Aorta (tissue), 5 donors: ENCODE measurements around the gene SEL1L3. TPM values are rescaled to one million over a fixed set of nuclear protein-coding genes. Genes with fewer than 3 reads are reported as not detected.
A peak's percentile ranks its signal among the peaks of the same experiment; 100 is the strongest.
"Not testable (repeated sequence)": the region's sequence is repeated elsewhere in the genome, so short reads cannot be mapped to it uniquely, and the experiment has no call there.

Source experiments
- ATAC-seq: fragments of 200-7000 bp; cut with Tn5 transposase; one replicate; pipeline ENCODE4 v1.9.1; 2022; ENCODE audit warnings: moderate library complexity; ENCODE audit not compliant: low FRiP score
- DNase-seq, 2 donors: peaks; one replicate each; pipeline ENCODE4 v3.0.0-alpha.2; 2020
- H3K27ac ChIP-seq, 2 donors: one replicate each; pipeline ENCODE4 v1.5.1; 2013; ENCODE audit warnings: low read length in 2 of 2, mild to moderate bottlenecking in 2 of 2, moderate library complexity in 2 of 2, control low read depth in 1 of 2, inconsistent platforms in 1 of 2, low read depth in 1 of 2
- H3K27me3 ChIP-seq, 2 donors: one replicate each; pipeline ENCODE4 v1.6.1; 2013; ENCODE audit warnings: control low read depth in 1 of 2, low read length in 1 of 2, mild to moderate bottlenecking in 1 of 2, moderate library complexity in 1 of 2; ENCODE audit not compliant: insufficient read depth in 2 of 2, control insufficient read depth in 1 of 2
- H3K36me3 ChIP-seq, 2 donors: one replicate each; pipeline ENCODE4 v1.6.1; 2013; ENCODE audit warnings: control low read depth in 1 of 2, low read length in 1 of 2, mild to moderate bottlenecking in 1 of 2; ENCODE audit not compliant: insufficient read depth in 2 of 2, control insufficient read depth in 1 of 2
- H3K4me1 ChIP-seq, 2 donors: one replicate each; pipeline ENCODE4 v1.6.1; 2013; ENCODE audit warnings: low read length in 2 of 2, control low read depth in 1 of 2, mild to moderate bottlenecking in 1 of 2, moderate library complexity in 1 of 2; ENCODE audit not compliant: insufficient read depth in 2 of 2, control insufficient read depth in 1 of 2
- H3K4me3 ChIP-seq, 2 donors: one replicate each; pipeline ENCODE4 v1.5.1; 2013; ENCODE audit warnings: low read length in 2 of 2, control low read depth in 1 of 2, mild to moderate bottlenecking in 1 of 2
- H3K9me3 ChIP-seq: one replicate; pipeline ENCODE4 v1.6.1; 2013; ENCODE audit warnings: mild to moderate bottlenecking, low read length; ENCODE audit not compliant: control insufficient read depth
- WGBS, 2 donors: extraction: QIAGEN DNeasy Blood & Tissue Kit; methylation state at CpG; one replicate each; pipeline ENCODE4 v1.1.7; 2013; 5-methylcytosine and 5-hydroxymethylcytosine counted together
- intact Hi-C, 2 donors: fragments of 100-400 bp; cut with DNase I; formaldehyde crosslinking; loops; one replicate each; pipeline versions ENCODE4 v1.14.2 to v1.15.0; 2022
- polyA plus RNA-seq, 2 donors: library from polyadenylated mRNA; stranded (reverse); fragments of 200-250 nt; gene quantifications; one replicate each; pipeline ENCODE4 v1.2.3, GENCODE V29; 2013
- total RNA-seq, 2 donors: library from RNA; stranded (reverse); fragmentation: NEBNext Ultra II Directional; extraction: Animal tissue kit (Norgen Biotek cat#: 25700); gene quantifications; one replicate each; pipeline ENCODE4 v1.2.1, GENCODE V29; 2021
- donor health status: healthy with polysubstance abuse.
- donor health status: Bipolar disorder and iron deficiency.
- donor health status: DM: no; HTN: no; CAD: no.
- donor health status: DM: no; HTN: no; CAD: no.
- donor health status: DM: yes; HTN: yes; CAD: no.

The SEL1L3 gene
- total and polyA plus RNA-seq, 4 donors: 1.9 to 25.3 (median 10.9) TPM

- no peak overlapping the region for H3K27ac ChIP-seq
- H3K27me3 ChIP-seq: no peaks in the 10 kb centered on the region
- no peaks in the 10 kb centered on the region for H3K4me1 ChIP-seq
- intact Hi-C loops: no loop called here
- DNase-seq (no peak), ATAC-seq (no peak)
- WGBS, 2 donors: 89 to 90% methylated on average over 13 of the region's 13 CpGs
- H3K4me3 ChIP-seq: no peak overlapping the region
- no peaks in the 10 kb centered on the region for H3K9me3 ChIP-seq
- no peaks in the 10 kb centered on the region for H3K36me3 ChIP-seq
Measured at GRCh38 chr4:25872851-25873631, 10.3 kb upstream of the SEL1L3 start.

GRCh38 chr4:25870081-25870480 lies 7.3 kb upstream of the SEL1L3 start:
- Histone ChIP-seq H3K4me3 (no peak overlapping the region), H3K36me3 (no peaks in the 10 kb centered on the region), H3K9me3 (no peaks in the 10 kb centered on the region), H3K27ac (no peak overlapping the region), H3K4me1 (no peaks in the 10 kb centered on the region), H3K27me3 (no peaks in the 10 kb centered on the region)
- 91 to 97% methylated on average over 2 of the region's 2 CpGs for WGBS, 2 donors
- ATAC-seq: no peak
- no peak for DNase-seq
- intact Hi-C loops: no loop called here

GRCh38 chr4:25867781-25868294 lies 5.0 kb upstream of the SEL1L3 start:
- WGBS, 2 donors: 61 to 66% methylated on average over 6 of the region's 6 CpGs
- no peaks in the 10 kb centered on the region for H3K9me3 ChIP-seq
- H3K27me3 ChIP-seq: no peaks in the 10 kb centered on the region
- DNase-seq (no peak), ATAC-seq (no peak)
- H3K4me1 ChIP-seq: no peaks in the 10 kb centered on the region
- H3K36me3 ChIP-seq: no peaks in the 10 kb centered on the region
- no peak overlapping the region for H3K27ac ChIP-seq
- H3K4me3 ChIP-seq: no peak overlapping the region
- intact Hi-C loops: no loop called here

GRCh38 chr4:25866401-25866800 lies 3.6 kb upstream of the SEL1L3 start:
- DNase-seq, H3K4me1 ChIP-seq, H3K4me3 ChIP-seq, intact Hi-C loops, H3K27ac ChIP-seq, H3K27me3 ChIP-seq, H3K9me3 ChIP-seq, H3K36me3 ChIP-seq, ATAC-seq: not testable (repeated sequence)
- WGBS, 2 donors: 90 to 91% methylated on average over 4 of the region's 4 CpGs

GRCh38 chr4:25865586-25865985 lies 2.8 kb upstream of the SEL1L3 start:
- Histone ChIP-seq H3K4me1 (no peaks in the 10 kb centered on the region), H3K36me3 (no peaks in the 10 kb centered on the region), H3K9me3 (no peaks in the 10 kb centered on the region), H3K27ac (no peak overlapping the region), H3K4me3 (no peak overlapping the region), H3K27me3 (no peaks in the 10 kb centered on the region)
- DNase-seq (no peak), ATAC-seq (no peak)
- 79 to 85% methylated on average over 4 of the region's 4 CpGs for WGBS, 2 donors
- intact Hi-C loops: no loop called here

GRCh38 chr4:25863831-25864418 lies 1.1 kb upstream of the SEL1L3 start:
- intact Hi-C loops: no loop called here
- no peaks in the 10 kb centered on the region for H3K9me3 ChIP-seq
- ATAC-seq (no peak), DNase-seq (no peak)
- H3K4me3 ChIP-seq: no peak overlapping the region
- H3K36me3 ChIP-seq: no peaks in the 10 kb centered on the region
- 87 to 88% methylated on average over 29 of the region's 29 CpGs for WGBS, 2 donors
- H3K4me1 ChIP-seq: no peaks in the 10 kb centered on the region
- H3K27me3 ChIP-seq: peaks cover 0 to 2% of the 10 kb centered on the region in 2 donors
- H3K27ac ChIP-seq: no peak overlapping the region

GRCh38 chr4:25863347-25863784 lies 578 bp upstream of the SEL1L3 start:
- no peaks in the 10 kb centered on the region for H3K4me1 ChIP-seq
- intact Hi-C loops: no loop called here
- no peak overlapping the region for H3K27ac ChIP-seq
- no peaks in the 10 kb centered on the region for H3K36me3 ChIP-seq
- peak overlapping the region in 1 of 2 donors; percentile 80 for H3K4me3 ChIP-seq
- peaks cover 0 to 2% of the 10 kb centered on the region in 2 donors for H3K27me3 ChIP-seq
- no peaks in the 10 kb centered on the region for H3K9me3 ChIP-seq
- no peak for ATAC-seq
- DNase-seq: peak in 1 of 2 donors; percentile 78
- WGBS, 2 donors: 53 to 57% methylated on average over 26 of the region's 26 CpGs

GRCh38 chr4:25861951-25862410 lies 807 bp downstream of the SEL1L3 start:
- H3K36me3 ChIP-seq: no peaks in the 10 kb centered on the region
- DNase-seq (peak; percentile 54 to 79), ATAC-seq (no peak)
- 0 to 1% methylated on average over 30 to 32 of the region's 32 CpGs for WGBS, 2 donors
- peaks cover 0 to 2% of the 10 kb centered on the region in 2 donors for H3K27me3 ChIP-seq
- peak overlapping the region; percentile 80 to 89 for H3K4me3 ChIP-seq
- no peaks in the 10 kb centered on the region for H3K9me3 ChIP-seq
- H3K27ac ChIP-seq: no peak overlapping the region
- intact Hi-C loops: no loop called here
- H3K4me1 ChIP-seq: no peaks in the 10 kb centered on the region
